Transverse colon (tissue), 3 donors: Measurements from ENCODE around the gene BORCS5.

Experiments used
- EP300 ChIP-seq: sonication (generic); formaldehyde crosslinking; IDR thresholded peaks from one replicate; pipeline ENCODE4 v1.6.1; 2017; ENCODE audit warnings: antibody characterized with exemption, low read depth
- POLR2A ChIP-seq: fragments of 450-650 bp; IDR thresholded peaks from one replicate; pipeline ENCODE4 v1.6.1; 2016; ENCODE audit warnings: antibody characterized with exemption, mild to moderate bottlenecking, moderate library complexity
- TF ChIP-seq, protein P1 (sequence below), 5 experiments: fragments of 200-600 bp in 3 of 5; fragments of 450-650 bp in 2 of 5; sonication (generic) in 3 of 5; IDR thresholded peaks; 1 replicate in 2 of 5; 2 replicates in 3 of 5; pipeline ENCODE4 v1.5.1; 2016 to 2017; ENCODE audit warnings: antibody characterized with exemption in 5 of 5, inconsistent platforms in 3 of 5, mild to moderate bottlenecking in 2 of 5, moderate library complexity in 1 of 5

- no peak for TF ChIP-seq POLR2A
- TF ChIP-seq, protein P1, sequence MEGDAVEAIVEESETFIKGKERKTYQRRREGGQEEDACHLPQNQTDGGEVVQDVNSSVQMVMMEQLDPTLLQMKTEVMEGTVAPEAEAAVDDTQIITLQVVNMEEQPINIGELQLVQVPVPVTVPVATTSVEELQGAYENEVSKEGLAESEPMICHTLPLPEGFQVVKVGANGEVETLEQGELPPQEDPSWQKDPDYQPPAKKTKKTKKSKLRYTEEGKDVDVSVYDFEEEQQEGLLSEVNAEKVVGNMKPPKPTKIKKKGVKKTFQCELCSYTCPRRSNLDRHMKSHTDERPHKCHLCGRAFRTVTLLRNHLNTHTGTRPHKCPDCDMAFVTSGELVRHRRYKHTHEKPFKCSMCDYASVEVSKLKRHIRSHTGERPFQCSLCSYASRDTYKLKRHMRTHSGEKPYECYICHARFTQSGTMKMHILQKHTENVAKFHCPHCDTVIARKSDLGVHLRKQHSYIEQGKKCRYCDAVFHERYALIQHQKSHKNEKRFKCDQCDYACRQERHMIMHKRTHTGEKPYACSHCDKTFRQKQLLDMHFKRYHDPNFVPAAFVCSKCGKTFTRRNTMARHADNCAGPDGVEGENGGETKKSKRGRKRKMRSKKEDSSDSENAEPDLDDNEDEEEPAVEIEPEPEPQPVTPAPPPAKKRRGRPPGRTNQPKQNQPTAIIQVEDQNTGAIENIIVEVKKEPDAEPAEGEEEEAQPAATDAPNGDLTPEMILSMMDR (IDR thresholded peaks at IDR 0.05), result no peak
- no peak for TF ChIP-seq EP300
Measured at GRCh38 chr12:12454315-12454714, 97.4 kb downstream of the BORCS5 start.
